Caco-2 (cell line): ENCODE results near the gene MRPL37. TPM values are rescaled to one million over a fixed set of nuclear protein-coding genes. Genes with fewer than 3 reads are reported as not detected.

Experiments used
- BruUV-seq: library from RNA; stranded (reverse); fragments of 400-500 nt; replicated peaks from 2 replicates; lab custom pipeline; 2021; lab: Mats Ljungman, UMichigan
- CTCF ChIA-PET: fragments of 300-600 bp; sonication (Branson Sonifier 250); formaldehyde crosslinking; loops from one replicate; lab custom pipeline; 2022; ENCODE audit warnings: antibody characterized with exemption; lab: Charles Lee
- POLR2A ChIA-PET: fragments of 300-600 bp; sonication (Branson Sonifier 250); formaldehyde crosslinking; loops from one replicate; lab custom pipeline; 2022; ENCODE audit warnings: antibody characterized with exemption; lab: Charles Lee
- DNase-seq, 2 experiments: peaks; one replicate each; pipeline versions ENCODE4 v3.0.0 to v3.0.0-alpha.2; 2020 to 2022
- H3K27me3 ChIP-seq: replicated peaks from 2 replicates; pipeline ENCODE4 v1.6.0; 2011; ENCODE audit warnings: low read length; ENCODE audit not compliant: control insufficient read depth, insufficient read depth
- H3K36me3 ChIP-seq: 2 replicates; pipeline ENCODE4 v1.5.1; 2011; ENCODE audit warnings: low read length; ENCODE audit not compliant: control insufficient read depth, insufficient read depth
- H3K4me1 ChIP-seq: fragments of 250-450 bp; sonication (Bioruptor Pico); 2 replicates; pipeline ENCODE4 v1.5.1; 2020; ENCODE audit warnings: mild to moderate bottlenecking
- H3K4me3 ChIP-seq: 2 replicates; pipeline ENCODE4 v1.5.1; 2011; ENCODE audit warnings: low read depth, mild to moderate bottlenecking, control low read depth, low read length
- H3K9me3 ChIP-seq: fragments of 250-450 bp; sonication (Bioruptor Pico); 2 replicates; pipeline ENCODE4 v1.5.1; 2020; ENCODE audit warnings: mild to moderate bottlenecking, moderate library complexity
- H3K27ac Mint-ChIP-seq: one replicate; pipeline ENCODE4 v1.8.0; 2022; ENCODE audit warnings: mixed read lengths; ENCODE audit not compliant: unreplicated experiment
- H3K27me3 Mint-ChIP-seq: one replicate; pipeline ENCODE4 v1.8.0; 2022; ENCODE audit warnings: mixed read lengths; ENCODE audit not compliant: insufficient read depth, unreplicated experiment
- H3K36me3 Mint-ChIP-seq: one replicate; pipeline ENCODE4 v1.8.0; 2022; ENCODE audit warnings: mild to moderate bottlenecking, mixed read lengths; ENCODE audit not compliant: insufficient read depth, unreplicated experiment
- H3K4me1 Mint-ChIP-seq: one replicate; pipeline ENCODE4 v1.8.0; 2022; ENCODE audit warnings: low read depth, mixed read lengths; ENCODE audit not compliant: unreplicated experiment
- H3K4me3 Mint-ChIP-seq: one replicate; pipeline ENCODE4 v1.8.0; 2022; ENCODE audit warnings: mild to moderate bottlenecking, moderate library complexity, mixed read lengths; ENCODE audit not compliant: unreplicated experiment
- H3K9me3 Mint-ChIP-seq: one replicate; pipeline ENCODE4 v1.8.0; 2022; ENCODE audit warnings: mixed read lengths; ENCODE audit not compliant: unreplicated experiment
- CTCF ChIP-seq, 2 experiments: fragments of 200-600 bp in 1 of 2; IDR thresholded peaks; 1 replicate in 1 of 2; 2 replicates in 1 of 2; pipeline versions ENCODE4 v1.5.1 to v1.8.0; 2011 to 2022; ENCODE audit warnings: antibody characterized with exemption in 1 of 2, control low read depth in 1 of 2, inconsistent platforms in 1 of 2, low read depth in 1 of 2, low read length in 1 of 2, mild to moderate bottlenecking in 1 of 2, moderate library complexity in 1 of 2; ENCODE audit not compliant: insufficient read depth in 1 of 2, severe bottlenecking in 1 of 2, unreplicated experiment in 1 of 2
- intact Hi-C: fragments of 100-400 bp; cut with micrococcal nuclease; formaldehyde crosslinking; loops from one replicate; pipeline ENCODE4 v1.10.0; 2022; ENCODE audit not compliant: unreplicated experiment
- total RNA-seq: library from RNA; stranded (reverse); gene quantifications from 2 replicates; pipeline ENCODE4 v1.2.3, GENCODE V29; 2022

The MRPL37 gene
- total RNA-seq, 1 experiment from 2014 or later: 95.6 TPM

GRCh38 chr1:54160351-54160750 lies 39.6 kb upstream of the MRPL37 start:
- Histone ChIP-seq H3K9me3 (no peaks in the 10 kb centered on the region), H3K4me1 (0 out of 2 replicates have a peak, but pooled peaks cover 3% of the 10 kb centered on the region), H3K4me3 (no peak overlapping the region), H3K27me3 (no peaks in the 10 kb centered on the region), H3K36me3 (no peaks in the 10 kb centered on the region)
- no peak for TF ChIP-seq CTCF (IDR thresholded peaks at IDR 0.05; ENCODE audit: insufficient read depth in 1 of 2, low read depth in 1 of 2, low read length in 1 of 2, severe bottlenecking in 1 of 2, unreplicated experiment in 1 of 2)
- ChIA-PET CTCF (no interaction called here), POLR2A (no interaction called here)
- Mint-ChIP-seq H3K36me3 (no peaks in the 10 kb centered on the region), H3K4me1 (no peaks in the 10 kb centered on the region), H3K9me3 (no peaks in the 10 kb centered on the region), H3K4me3 (no peak overlapping the region), H3K27ac (no peak overlapping the region), H3K27me3 (no peaks in the 10 kb centered on the region)
- BruUV-seq: no TSS peak
- intact Hi-C loops: no loop called here
- no peak for DNase-seq

GRCh38 chr1:54161495-54162168 lies 38.3 kb upstream of the MRPL37 start:
- Histone ChIP-seq H3K4me1 (0 out of 2 replicates have a peak, but pooled peaks cover 3% of the 10 kb centered on the region), H3K27me3 (no peaks in the 10 kb centered on the region), H3K4me3 (no peak overlapping the region), H3K9me3 (no peaks in the 10 kb centered on the region), H3K36me3 (no peaks in the 10 kb centered on the region)
- no peak overlapping the region for H3K27ac Mint-ChIP-seq
- ChIA-PET POLR2A (no interaction called here), CTCF (no interaction called here)
- no peaks in the 10 kb centered on the region for H3K9me3 Mint-ChIP-seq
- no peaks in the 10 kb centered on the region for H3K27me3 Mint-ChIP-seq
- H3K36me3 Mint-ChIP-seq: no peaks in the 10 kb centered on the region
- H3K4me1 Mint-ChIP-seq: no peaks in the 10 kb centered on the region
- no peak overlapping the region for H3K4me3 Mint-ChIP-seq
- intact Hi-C loops: no loop called here
- no peak for TF ChIP-seq CTCF (IDR thresholded peaks at IDR 0.05; ENCODE audit: insufficient read depth in 1 of 2, low read depth in 1 of 2, low read length in 1 of 2, severe bottlenecking in 1 of 2, unreplicated experiment in 1 of 2)
- no TSS peak for BruUV-seq
- no peak for DNase-seq

- intact Hi-C loops: no loop called here
- CTCF ChIA-PET: no interaction called here
- POLR2A ChIA-PET: interaction anchor here (0.5 kb wide), 1 partner anchor 244 kb away, joined by 3 read pairs; no protein-coding TSS in a partner anchor
Measured at GRCh38 chr1:54163051-54163450, 36.9 kb upstream of the MRPL37 start.

More at GRCh38 chr1:54163051-54163450, 36.9 kb upstream of the MRPL37 start:
- Histone ChIP-seq H3K9me3 (no peaks in the 10 kb centered on the region), H3K4me3 (no peak overlapping the region), H3K4me1 (0 out of 2 replicates have a peak, but pooled peaks cover 3% of the 10 kb centered on the region), H3K27me3 (no peaks in the 10 kb centered on the region), H3K36me3 (no peaks in the 10 kb centered on the region)
- no peak for DNase-seq
- H3K9me3 Mint-ChIP-seq: no peaks in the 10 kb centered on the region
- H3K4me3 Mint-ChIP-seq: no peak overlapping the region
- H3K36me3 Mint-ChIP-seq: no peaks in the 10 kb centered on the region
- no peak overlapping the region for H3K27ac Mint-ChIP-seq
- TF ChIP-seq CTCF (IDR thresholded peaks at IDR 0.05; ENCODE audit: insufficient read depth in 1 of 2, low read depth in 1 of 2, low read length in 1 of 2, severe bottlenecking in 1 of 2, unreplicated experiment in 1 of 2): no peak
- H3K27me3 Mint-ChIP-seq: no peaks in the 10 kb centered on the region
- BruUV-seq: no TSS peak
- H3K4me1 Mint-ChIP-seq: no peaks in the 10 kb centered on the region
